CD4-positive, alpha-beta T cell (primary cell): Measurements from ENCODE around the gene FCGBP. TPM values are rescaled to one million over a fixed set of nuclear protein-coding genes. Genes with fewer than 3 reads are reported as not detected.
A peak's percentile ranks its signal among the peaks of the same experiment; 100 is the strongest.

Source experiments
- ATAC-seq: fragments of 200-7000 bp; cut with Tn5 transposase; one replicate; pipeline ENCODE4 v1.10.0; 2022; ENCODE audit warnings: mild to moderate bottlenecking; ENCODE audit not compliant: poor library complexity
- CTCF ChIA-PET: fragments of 350-600 bp; sonication (Branson Sonifier 250); formaldehyde crosslinking; loops from one replicate; lab custom pipeline; 2021; ENCODE audit warnings: antibody characterized with exemption, inconsistent platforms; lab: Charles Lee
- POLR2A ChIA-PET: fragments of 350-600 bp; sonication (Branson Sonifier 250); formaldehyde crosslinking; loops from one replicate; lab custom pipeline; 2021; ENCODE audit warnings: antibody characterized with exemption, inconsistent platforms; lab: Charles Lee
- DNase-seq, 14 experiments: peaks; one replicate each; pipeline ENCODE4 v3.0.0-alpha.2; 2013 to 2020; ENCODE audit warnings: mixed read lengths in 2 of 14
- H3K27ac ChIP-seq, 2 donors: one replicate each; pipeline versions ENCODE4 v1.5.1 to v1.7.0; 2013; ENCODE audit warnings: low read length in 2 of 2, low read depth in 1 of 2, mild to moderate bottlenecking in 1 of 2
- H3K27me3 ChIP-seq, 2 experiments: 1 replicate in 1 of 2; 2 replicates in 1 of 2; pipeline versions ENCODE4 v1.6.1 to v1.7.0; 2013; ENCODE audit warnings: low read length in 2 of 2, control low read depth in 1 of 2, mild to moderate bottlenecking in 1 of 2, moderate library complexity in 1 of 2; ENCODE audit not compliant: insufficient read depth in 2 of 2, control insufficient read depth in 1 of 2
- H3K36me3 ChIP-seq: one replicate; pipeline ENCODE4 v1.6.1; 2013; ENCODE audit warnings: low read length, control low read depth; ENCODE audit not compliant: insufficient read depth
- H3K4me1 ChIP-seq: one replicate; pipeline ENCODE4 v1.6.1; 2013; ENCODE audit warnings: low read length, control low read depth; ENCODE audit not compliant: insufficient read depth
- H3K4me3 ChIP-seq: one replicate; pipeline ENCODE4 v1.5.1; 2013; ENCODE audit warnings: mild to moderate bottlenecking, low read length, moderate library complexity
- H3K9me3 ChIP-seq, 2 experiments: 1 replicate in 1 of 2; 2 replicates in 1 of 2; pipeline versions ENCODE4 v1.6.1 to v1.7.0; 2013; ENCODE audit warnings: low read length in 2 of 2, mild to moderate bottlenecking in 2 of 2, control low read depth in 1 of 2, moderate library complexity in 1 of 2; ENCODE audit not compliant: control insufficient read depth in 1 of 2, insufficient read depth in 1 of 2
- H3K27ac Mint-ChIP-seq: one replicate; pipeline ENCODE4 v1.8.0; 2020; ENCODE audit warnings: mixed read lengths
- H3K27me3 Mint-ChIP-seq: one replicate; pipeline ENCODE4 v1.8.0; 2021; ENCODE audit warnings: mixed read lengths
- H3K36me3 Mint-ChIP-seq: one replicate; pipeline ENCODE4 v1.8.0; 2021; ENCODE audit warnings: low read depth, mixed read lengths
- H3K4me1 Mint-ChIP-seq: one replicate; pipeline ENCODE4 v1.8.0; 2021; ENCODE audit warnings: low read depth, mixed read lengths
- H3K4me3 Mint-ChIP-seq: one replicate; pipeline ENCODE4 v1.8.0; 2020; ENCODE audit warnings: mild to moderate bottlenecking, mixed read lengths
- H3K9me3 Mint-ChIP-seq: one replicate; pipeline ENCODE4 v1.8.0; 2020; ENCODE audit warnings: mixed read lengths
- CTCF ChIP-seq: fragments of 200-600 bp; IDR thresholded peaks from one replicate; pipeline ENCODE4 v1.8.0; 2022; ENCODE audit warnings: antibody characterized with exemption, mild to moderate bottlenecking
- intact Hi-C, 2 experiments: fragments of 100-400 bp; cut with DNase I in 1 of 2; cut with micrococcal nuclease in 1 of 2; formaldehyde crosslinking; loops; one replicate each; pipeline versions ENCODE4 v1.15.1 to v1.9.0; 2023 to 2025; cut with DNase I, micrococcal nuclease
- total RNA-seq, 174 experiments: library from RNA in 2 of 174; stranded (reverse) in 2 of 174; gene quantifications; one replicate each; pipeline ENCODE4 v1.2.3 and lab custom pipeline; 2021 to 2026

FCGBP gene
- total RNA-seq, 2 experiments from 2014 or later = 16.3 to 19.1 TPM

GRCh38 chr19:39942366-39942730, 7.9 kb upstream of the FCGBP start:
- Histone ChIP-seq H3K9me3 (peaks cover 5 to 6% of the 10 kb centered on the region in 2 experiments), H3K36me3 (no peaks in the 10 kb centered on the region), H3K4me1 (peaks cover 67% of the 10 kb centered on the region), H3K4me3 (peak overlapping the region; percentile 42), H3K27ac (peak overlapping the region; percentile 67 to 87), H3K27me3 (no peaks in the 10 kb centered on the region)
- DNase-seq (no peak), ATAC-seq (no peak)
- ChIA-PET CTCF (interaction anchor here (0.7 to 2.5 kb wide), 2 partner anchors 28 to 150 kb away, joined by 5 to 19 read pairs; partner anchors contain the start of gene PSMC4), POLR2A (interaction anchor here (0.6 to 10.4 kb wide), 12 partner anchors 9 to 1965 kb away, joined by 3 to 172 read pairs (median 6); partner anchors contain the start of genes PSMC4, ZNF546 and ZNF780B)
- no peak for TF ChIP-seq CTCF
- Mint-ChIP-seq H3K4me1 (peaks cover 70% of the 10 kb centered on the region), H3K27me3 (no peaks in the 10 kb centered on the region), H3K4me3 (peak overlapping the region; percentile 68), H3K9me3 (peaks cover 7% of the 10 kb centered on the region), H3K27ac (peak overlapping the region; percentile 86), H3K36me3 (peaks cover 23% of the 10 kb centered on the region)
- intact Hi-C loops = no loop called here

- Histone ChIP-seq H3K36me3 (no peaks in the 10 kb centered on the region), H3K4me1 (peaks cover 70% of the 10 kb centered on the region), H3K9me3 (peaks cover 5 to 6% of the 10 kb centered on the region in 2 experiments), H3K27me3 (no peaks in the 10 kb centered on the region), H3K27ac (peak overlapping the region; percentile 87 to 88), H3K4me3 (peak overlapping the region; percentile 42)
- Mint-ChIP-seq H3K27ac (peak overlapping the region; percentile 86), H3K27me3 (no peaks in the 10 kb centered on the region), H3K36me3 (peaks cover 23% of the 10 kb centered on the region), H3K9me3 (peaks cover 7% of the 10 kb centered on the region), H3K4me3 (peak overlapping the region; percentile 68), H3K4me1 (peaks cover 73% of the 10 kb centered on the region)
- peak; percentile 75 for ATAC-seq
- ChIA-PET CTCF (interaction anchor here (2.5 kb wide), 1 partner anchor 29 kb away, joined by 19 read pairs; the partner anchor contains the start of gene PSMC4), POLR2A (interaction anchor here (0.6 to 10.4 kb wide), 12 partner anchors 10 to 1965 kb away, joined by 3 to 172 read pairs (median 6); partner anchors contain the start of genes PSMC4, ZNF546 and ZNF780B)
- TF ChIP-seq CTCF = no peak
- peak in 12 of 14 experiments; percentile 12 to 93 (median 42) for DNase-seq
- intact Hi-C loops = loop anchor here (1.0 to 2.0 kb wide), 2 partner anchors 29 kb away; partner anchors contain the start of gene PSMC4 (in 1 of the 2)
Observed at GRCh38 chr19:39941615-39942365, 7.4 kb upstream of the FCGBP start.

GRCh38 chr19:39941151-39941550, 6.7 kb upstream of the FCGBP start:
- no peak for ATAC-seq

More at GRCh38 chr19:39941151-39941550, 6.7 kb upstream of the FCGBP start:
- H3K36me3 ChIP-seq = no peaks in the 10 kb centered on the region
- CTCF ChIA-PET = interaction anchor here (0.6 to 2.5 kb wide), 2 partner anchors 11 to 29 kb away, joined by 4 to 19 read pairs; partner anchors contain the start of gene PSMC4
- H3K27ac Mint-ChIP-seq = peak overlapping the region; percentile 86
- peaks cover 75% of the 10 kb centered on the region for H3K4me1 Mint-ChIP-seq
- no peaks in the 10 kb centered on the region for H3K27me3 ChIP-seq
- peak overlapping the region; percentile 87 to 88 for H3K27ac ChIP-seq
- peaks cover 5 to 6% of the 10 kb centered on the region in 2 experiments for H3K9me3 ChIP-seq
- H3K9me3 Mint-ChIP-seq = peaks cover 7% of the 10 kb centered on the region
- H3K36me3 Mint-ChIP-seq = peaks cover 23% of the 10 kb centered on the region
- H3K4me3 ChIP-seq = peak overlapping the region; percentile 42
- POLR2A ChIA-PET = interaction anchor here (0.9 to 10.4 kb wide), 7 partner anchors 10 to 115 kb away, joined by 6 to 172 read pairs (median 9); partner anchors contain the start of genes PSMC4, ZNF546 and ZNF780B
- peak overlapping the region; percentile 68 for H3K4me3 Mint-ChIP-seq
- no peaks in the 10 kb centered on the region for H3K27me3 Mint-ChIP-seq
- peaks cover 70% of the 10 kb centered on the region for H3K4me1 ChIP-seq
- DNase-seq = peak in 3 of 14 experiments; percentile 59 to 65 (median 61)
- intact Hi-C loops = loop anchor here (1.0 to 2.0 kb wide), 2 partner anchors 29 to 30 kb away; partner anchors contain the start of gene PSMC4 (in 1 of the 2)
- TF ChIP-seq CTCF = no peak
